GM18499 (cell line): ENCODE measurements around the gene FBXW9.
"Not testable (repeated sequence)": the region's sequence is repeated elsewhere in the genome, so short reads cannot be mapped to it uniquely, and the experiment has no call there.

Experiments
- ATAC-seq: cut with Tn5 transposase; IDR thresholded peaks from one replicate; pipeline ENCODE4 v1.9.1; 2021; ENCODE audit warnings: moderate number of reproducible peaks; ENCODE audit not compliant: insufficient read depth, unreplicated experiment

The FBXW9 gene

GRCh38 chr19:12720296-12720695, 23.9 kb upstream of the FBXW9 start:
- no peak for ATAC-seq

- no peak for ATAC-seq
These were observed 19.5 kb upstream of the FBXW9 start for GRCh38 chr19:12715929-12716328.

GRCh38 chr19:12715102-12715501, 18.7 kb upstream of the FBXW9 start:
- ATAC-seq = no peak

DNA sequence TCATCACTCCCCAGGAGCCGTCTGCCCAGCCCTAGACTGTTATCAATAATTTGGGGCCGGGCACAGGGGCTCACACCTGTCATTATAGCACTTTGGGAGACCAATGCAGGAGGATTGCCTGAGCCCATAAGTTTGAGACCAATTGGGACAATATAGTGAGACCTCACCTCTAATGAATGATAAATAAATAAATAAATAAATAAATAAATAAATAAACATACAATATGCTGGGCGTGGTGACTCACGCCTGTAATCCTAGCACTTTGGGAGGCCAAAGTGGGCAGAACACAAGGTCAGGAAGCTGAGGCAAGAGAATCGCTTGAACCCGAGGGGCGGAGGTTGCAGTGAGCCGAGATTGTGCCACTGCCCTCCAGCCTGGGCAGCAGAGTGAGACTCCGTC, 16.9 kb upstream of the FBXW9 start:
- ATAC-seq = not testable (repeated sequence)

GRCh38 chr19:12712077-12712476, 15.6 kb upstream of the FBXW9 start:
- not testable (repeated sequence) for ATAC-seq

GRCh38 chr19:12711187-12711586, 14.8 kb upstream of the FBXW9 start:
- no peak for ATAC-seq

DNA sequence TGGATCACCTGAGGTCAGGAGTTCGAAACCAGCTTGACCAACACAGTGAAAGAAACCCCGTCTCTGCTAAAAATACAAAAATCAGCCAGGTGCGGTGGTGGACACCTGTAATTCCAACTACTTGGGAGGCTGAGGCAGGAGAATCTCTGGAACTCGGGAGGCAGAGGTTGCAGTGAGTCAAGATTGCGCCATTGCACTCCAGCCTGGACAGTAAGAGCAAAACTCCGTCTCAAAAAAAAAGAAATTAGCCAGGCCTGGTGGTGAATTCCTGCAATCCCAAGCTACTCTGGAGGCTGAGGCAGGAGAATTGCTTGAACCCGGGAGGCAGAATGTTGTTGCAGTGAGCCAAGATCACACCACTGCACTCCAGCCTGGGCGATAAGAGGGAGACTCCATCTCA, 12.2 kb upstream of the FBXW9 start:
- ATAC-seq = no peak

DNA sequence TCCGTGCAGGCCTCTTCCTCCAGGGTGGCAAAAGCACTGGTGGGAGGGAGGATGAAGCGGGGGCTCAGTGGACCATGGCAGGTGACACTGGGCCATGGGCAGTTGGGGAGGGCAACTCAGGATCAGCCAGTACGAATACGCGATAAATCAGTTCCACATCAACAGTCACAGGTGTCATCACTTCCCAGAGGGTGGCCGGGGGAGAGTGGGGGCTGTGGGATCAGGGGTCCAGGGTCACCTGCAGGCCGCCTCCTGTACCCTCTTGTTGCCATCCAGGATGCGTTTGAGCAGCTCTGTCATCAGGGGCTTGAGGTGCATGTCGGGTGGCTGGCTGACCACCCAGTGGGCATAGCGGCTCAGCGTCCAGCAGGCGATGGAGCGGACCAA, 9.9 kb upstream of the FBXW9 start:
- no peak for ATAC-seq

GRCh38 chr19:12705654-12706331, 9.4 kb upstream of the FBXW9 start:
- ATAC-seq = no peak

DNA sequence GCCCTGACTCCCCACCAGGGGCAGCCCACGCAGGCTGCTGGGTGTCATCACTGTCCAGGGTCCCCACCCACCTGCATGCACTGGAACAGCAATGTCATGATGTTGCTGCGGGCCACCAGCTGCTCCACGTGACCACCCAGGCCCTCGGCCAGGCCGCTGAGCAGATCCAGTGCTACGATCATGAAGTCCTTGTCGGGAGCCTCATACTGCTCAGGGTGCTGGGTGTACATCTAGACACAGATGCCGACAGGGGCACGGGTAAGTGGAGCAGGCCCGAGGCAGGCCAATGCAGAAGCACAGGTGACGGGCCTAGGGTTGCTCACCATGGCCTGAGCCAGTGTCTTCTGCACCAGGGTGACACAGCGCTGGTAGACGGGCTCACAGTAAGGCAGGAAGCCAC, 8.7 kb upstream of the FBXW9 start:
- ATAC-seq = no peak

DNA sequence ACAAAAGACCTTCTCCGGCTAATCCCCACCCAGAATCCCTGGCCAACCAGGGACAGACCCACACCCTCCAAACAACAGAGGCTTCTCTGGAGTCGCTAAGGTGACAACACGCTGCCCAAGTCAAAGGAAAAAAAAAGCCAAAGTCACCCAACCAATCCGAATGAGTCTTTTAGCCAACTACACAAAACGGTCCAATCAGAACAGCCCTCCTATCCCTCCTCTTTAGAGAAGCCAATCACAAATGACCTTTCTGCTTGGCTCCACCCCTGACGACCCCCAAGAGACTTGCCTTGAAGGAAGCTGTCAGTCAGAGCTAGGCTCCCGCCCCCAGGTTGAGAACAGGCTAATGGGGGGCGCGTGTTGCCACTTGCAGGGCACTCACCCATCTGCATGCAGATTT, 6.6 kb upstream of the FBXW9 start:
- no peak for ATAC-seq

GRCh38 chr19:12701596-12702282, 5.3 kb upstream of the FBXW9 start:
- ATAC-seq = no peak

DNA sequence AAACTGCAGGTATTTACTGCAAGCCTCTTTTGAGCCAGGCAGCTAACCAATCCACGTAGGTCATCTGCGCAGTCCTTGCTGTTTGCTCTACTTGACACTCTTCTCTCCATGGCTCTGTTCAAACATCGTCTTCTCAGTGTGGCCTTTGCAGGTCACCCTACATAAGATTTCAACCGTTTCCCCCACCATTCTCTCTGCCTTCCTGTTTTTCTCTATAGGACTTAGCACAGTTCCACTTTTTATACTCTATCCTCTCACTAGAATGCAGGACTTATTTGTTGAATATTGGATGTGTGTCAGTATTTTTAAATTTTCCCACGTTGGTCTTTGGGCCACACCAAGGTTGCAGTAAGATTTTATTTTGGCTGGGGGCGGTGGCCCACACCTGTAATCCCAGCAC, 1.7 kb upstream of the FBXW9 start:
- ATAC-seq = no peak

- ATAC-seq = not testable (repeated sequence)
These were observed 994 bp upstream of the FBXW9 start for GRCh38 chr19:12697425-12697824.

GRCh38 chr19:12695997-12696365, 450 bp downstream of the FBXW9 start:
- no peak for ATAC-seq

GRCh38 chr19:12695514-12695913, 917 bp downstream of the FBXW9 start:
- ATAC-seq = no peak

GRCh38 chr19:12695096-12695495, 1.3 kb downstream of the FBXW9 start:
- ATAC-seq = no peak

DNA sequence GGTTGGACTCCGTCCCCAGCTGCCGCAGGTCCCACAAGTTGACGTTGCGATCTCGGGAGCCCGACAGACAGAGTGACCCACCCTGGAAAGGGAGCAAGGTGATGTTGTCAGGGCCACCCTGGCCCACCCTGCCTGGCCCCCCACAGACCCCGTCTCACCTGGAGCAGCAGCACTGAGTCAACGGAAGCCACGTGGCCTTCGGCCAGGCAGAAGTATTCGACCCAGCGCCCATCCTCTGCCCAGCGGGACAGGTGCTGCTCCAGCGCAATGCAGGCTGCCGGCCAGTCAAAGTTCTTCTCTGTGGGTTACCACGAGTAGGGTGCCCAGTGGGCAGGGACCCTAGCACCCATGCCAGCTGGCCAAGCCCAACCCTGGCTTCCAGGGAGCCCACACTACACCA, 1.8 kb downstream of the FBXW9 start:
- ATAC-seq = no peak

DNA sequence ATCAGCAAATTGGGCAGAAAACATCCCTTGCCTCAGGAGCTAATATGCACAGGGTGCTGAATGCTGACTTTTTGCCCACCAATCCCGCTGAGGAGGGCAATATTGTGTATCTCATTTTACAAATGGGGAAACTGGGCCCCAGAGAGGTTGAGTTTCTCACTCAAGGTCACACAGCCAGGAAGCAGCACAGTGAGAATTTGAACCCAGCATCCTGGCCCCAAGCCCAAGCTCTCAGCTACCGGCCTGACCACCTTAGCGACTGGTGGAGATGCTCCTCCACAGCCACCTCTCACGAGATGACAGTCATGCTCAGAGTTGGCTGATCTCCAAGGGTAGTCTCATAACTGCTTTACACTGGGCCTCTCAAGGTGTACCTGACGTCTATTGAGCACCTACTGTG, 3.5 kb downstream of the FBXW9 start:
- ATAC-seq = no peak

- ATAC-seq = no peak
These were observed 6.7 kb downstream of the FBXW9 start for GRCh38 chr19:12689581-12690216.

- ATAC-seq = no peak
These were observed 7.4 kb downstream of the FBXW9 start for GRCh38 chr19:12689012-12689411.
